ENCODE measurements around the gene ATXN10. TPM values are rescaled to one million over a fixed set of nuclear protein-coding genes. Genes with fewer than 3 reads are reported as not detected.

Gene ATXN10
- total and polyA plus RNA-seq, 10 of the 15 experiments (the other 5 are each of a cell fraction or from before 2014, with no cell fraction given), result 29.2 to 249 (median 146) TPM

- POLR2A ChIA-PET, result no interaction called here
- H3K79me2 ChIP-seq (ENCODE audit: control insufficient read depth, insufficient read depth, low read length), result peaks cover 39% of the 10 kb centered on the region
- CTCF ChIA-PET, result no interaction called here
- TF ChIP-seq PML (IDR thresholded peaks at IDR 0.05; ENCODE audit: low read length), result no peak
- no peak for TF ChIP-seq NKRF (conservative IDR thresholded peaks at IDR 0.05)
- no peak for TF ChIP-seq PAX5 (IDR thresholded peaks at IDR 0.05; ENCODE audit: borderline replicate concordance, low read depth, low read length)
- no peak overlapping the region for H3K4me3 ChIP-seq
- H3K4me2 ChIP-seq (ENCODE audit: control insufficient read depth, insufficient read depth), result no peak overlapping the region
- H2AFZ ChIP-seq (ENCODE audit: control insufficient read depth, low read depth, low read length), result no peak overlapping the region
- no peak overlapping the region for H3K27ac ChIP-seq (ENCODE audit: control insufficient read depth, insufficient read depth)
- in situ Hi-C loops (cut with MboI) (no loop called here), intact Hi-C loops (cut with micrococcal nuclease; ENCODE audit: unreplicated experiment) (no loop called here)
- 100% methylated on average over 1 of the region's 1 CpG for WGBS (ENCODE audit: insufficient coverage, insufficient replicate concordance, low lambda C conversion rate, missing lambda C conversion rate)
- BruUV-seq (replicated peaks), result no TSS peak
- DNase-seq (ENCODE audit: low read depth, low spot score) (no peak), FAIRE-seq (no peak), ATAC-seq (no peak)
- no peaks in the 10 kb centered on the region; the same call in 1 of the 2 replicates for H4K20me1 ChIP-seq (ENCODE audit: control insufficient read depth, insufficient read depth)
- SMC1A ChIA-PET (ENCODE audit: uncharacterized antibody, unreplicated experiment), result interaction anchor here (0.7 to 1.2 kb wide), 2 partner anchors 10 to 11 kb away, joined by 3 read pairs; no protein-coding TSS in a partner anchor
- no peaks in the 10 kb centered on the region for H3K9me3 ChIP-seq (replicated peaks; ENCODE audit: control insufficient read depth, insufficient read depth, low read length)
- RAD21 ChIA-PET (ENCODE audit: unreplicated experiment), result no interaction called here
- H3K27me3 ChIP-seq (replicated peaks in 1 of 2; ENCODE audit: control insufficient read depth in 2 of 2, insufficient read depth in 2 of 2, low read length in 1 of 2), result no peaks in the 10 kb centered on the region
- H3K4me1 ChIP-seq (ENCODE audit: control insufficient read depth, insufficient read depth, low read length), result peaks cover 6% of the 10 kb centered on the region; the same call in 1 of the 2 replicates
- H3K36me3 ChIP-seq (ENCODE audit: control insufficient read depth in 2 of 2, insufficient read depth in 2 of 2, low read length in 1 of 2), result peaks cover 1 to 17% of the 10 kb centered on the region in 2 experiments; a peak in 3 of 4 replicates
- H3K9ac ChIP-seq (ENCODE audit: control insufficient read depth, insufficient read depth, low read length), result no peak overlapping the region
Observed at GRCh38 chr22:45689211-45689610, 17.6 kb downstream of the ATXN10 start.

GRCh38 chr22:45690008-45690407 is 18.4 kb downstream of the ATXN10 start:
- H3K27me3 ChIP-seq (replicated peaks in 1 of 2; ENCODE audit: control insufficient read depth in 2 of 2, insufficient read depth in 2 of 2, low read length in 1 of 2), result no peaks in the 10 kb centered on the region
- CTCF ChIA-PET, result no interaction called here
- FAIRE-seq, result no peak
- H3K9me3 ChIP-seq (replicated peaks; ENCODE audit: control insufficient read depth, insufficient read depth, low read length), result no peaks in the 10 kb centered on the region
- H2AFZ ChIP-seq (ENCODE audit: control insufficient read depth, low read depth, low read length), result no peak overlapping the region
- H3K4me3 ChIP-seq, result no peak overlapping the region
- intact Hi-C loops (cut with micrococcal nuclease; ENCODE audit: unreplicated experiment) (no loop called here), in situ Hi-C loops (cut with MboI) (no loop called here)
- H3K36me3 ChIP-seq (ENCODE audit: control insufficient read depth in 2 of 2, insufficient read depth in 2 of 2, low read length in 1 of 2), result peaks cover 1 to 21% of the 10 kb centered on the region in 2 experiments; a peak in 3 of 4 replicates
- BruUV-seq (replicated peaks), result no TSS peak
- RAD21 ChIA-PET (ENCODE audit: unreplicated experiment), result interaction anchor here (0.7 kb wide), 1 partner anchor 50 kb away, joined by 4 read pairs; no protein-coding TSS in a partner anchor
- POLR2A ChIA-PET, result no interaction called here
- SMC1A ChIA-PET (ENCODE audit: uncharacterized antibody, unreplicated experiment), result interaction anchor here (0.7 kb wide), 1 partner anchor 10 kb away, joined by 3 read pairs; no protein-coding TSS in a partner anchor
- H4K20me1 ChIP-seq (ENCODE audit: control insufficient read depth, insufficient read depth), result no peaks in the 10 kb centered on the region; the same call in 1 of the 2 replicates
- no peak for ATAC-seq
- WGBS (ENCODE audit: insufficient coverage, insufficient replicate concordance, low lambda C conversion rate, missing lambda C conversion rate), result 100% methylated on average over 2 of the region's 2 CpGs
- no peak overlapping the region for H3K4me2 ChIP-seq (ENCODE audit: control insufficient read depth, insufficient read depth)
- no peak overlapping the region for H3K27ac ChIP-seq (ENCODE audit: control insufficient read depth, insufficient read depth)
- no peak for DNase-seq (ENCODE audit: low read depth, low spot score)
- peaks cover 31% of the 10 kb centered on the region for H3K79me2 ChIP-seq (ENCODE audit: control insufficient read depth, insufficient read depth, low read length)
- peaks cover under 1% of the 10 kb centered on the region; the same call in 1 of the 2 replicates for H3K4me1 ChIP-seq (ENCODE audit: control insufficient read depth, insufficient read depth, low read length)
- H3K9ac ChIP-seq (ENCODE audit: control insufficient read depth, insufficient read depth, low read length), result no peak overlapping the region
- TF ChIP-seq JUNB (IDR thresholded peaks at IDR 0.05) (no peak), PAX5 (IDR thresholded peaks at IDR 0.05; ENCODE audit: borderline replicate concordance, low read depth, low read length) (no peak), CBX3 (IDR thresholded peaks at IDR 0.05; ENCODE audit: borderline replicate concordance, low read depth) (no peak), YBX1 (IDR thresholded peaks at IDR 0.05) (no peak), STAT1 (conservative IDR thresholded peaks at IDR 0.05) (no peak), IRF3 (IDR thresholded peaks at IDR 0.05) (no peak), ZNF274 (IDR thresholded peaks at IDR 0.05; ENCODE audit: insufficient read depth, insufficient read length) (no peak), BACH1 (IDR thresholded peaks at IDR 0.05; ENCODE audit: borderline replicate concordance) (no peak), SRF (IDR thresholded peaks at IDR 0.05; ENCODE audit: low read depth in 2 of 2, low read length in 2 of 2) (no peak), RB1 (IDR thresholded peaks at IDR 0.05; ENCODE audit: borderline replicate concordance) (no peak), MEF2B (IDR thresholded peaks at IDR 0.05; ENCODE audit: partially characterized antibody, poor library complexity, severe bottlenecking) (no peak), IRF4 (IDR thresholded peaks at IDR 0.05; ENCODE audit: low read depth, low read length) (no peak), CREB1 (IDR thresholded peaks at IDR 0.05; ENCODE audit: low read depth) (no peak)

All from GM12878 (cell line).